ENCODE results near the gene HOXC9. TPM values are rescaled to one million over a fixed set of nuclear protein-coding genes. Genes with fewer than 3 reads are reported as not detected.

Gene HOXC9
- total RNA-seq, 1 experiment from 2014 or later = not detected

GRCh38 chr12:53994009-53994263, 6.0 kb upstream of the HOXC9 start (continued):
- TF ChIP-seq MAX (CRISPR knock-in tag; IDR thresholded peaks at IDR 0.05) (no peak), ZNF219 (CRISPR knock-in tag; IDR thresholded peaks at IDR 0.05; ENCODE audit: borderline replicate concordance) (no peak), ZBTB43 (CRISPR knock-in tag; IDR thresholded peaks at IDR 0.05) (no peak), NFATC4 (CRISPR knock-in tag; IDR thresholded peaks at IDR 0.05) (no peak), SP1 (CRISPR knock-in tag; conservative IDR thresholded peaks at IDR 0.05) (no peak), ZNF396 (CRISPR knock-in tag; IDR thresholded peaks at IDR 0.05; ENCODE audit: borderline replicate concordance) (no peak), JAZF1 (CRISPR knock-in tag; IDR thresholded peaks at IDR 0.05) (no peak), USF2 (CRISPR knock-in tag; IDR thresholded peaks at IDR 0.05) (no peak), CREB1 (CRISPR knock-in tag; IDR thresholded peaks at IDR 0.05) (no peak), IRF1 (CRISPR knock-in tag; IDR thresholded peaks at IDR 0.05) (no peak), ZBTB21 (CRISPR knock-in tag; IDR thresholded peaks at IDR 0.05; ENCODE audit: borderline replicate concordance) (no peak)

- no peak; the same call in 1 of the 2 replicates for ATAC-seq
These were observed 5.5 kb upstream of the HOXC9 start for GRCh38 chr12:53994264-53995001.

More at GRCh38 chr12:53994264-53995001, 5.5 kb upstream of the HOXC9 start:
- DNase-seq (ENCODE audit: low spot score) = no peak
- no peak overlapping the region for H3K27ac Mint-ChIP-seq
- peak overlapping the region; percentile 56 for H3K4me3 Mint-ChIP-seq
- peaks cover 38% of the 10 kb centered on the region for H3K4me1 Mint-ChIP-seq
- TF ChIP-seq NFATC4 (CRISPR knock-in tag; IDR thresholded peaks at IDR 0.05) (no peak), NFE2L1 (CRISPR knock-in tag; IDR thresholded peaks at IDR 0.05) (no peak), PRDM15 (CRISPR knock-in tag; IDR thresholded peaks at IDR 0.05) (peak; percentile 63; the same call in 1 of the 2 replicates)
- H3K9me3 Mint-ChIP-seq = no peaks in the 10 kb centered on the region
- H3K36me3 Mint-ChIP-seq = no peaks in the 10 kb centered on the region
- CTCF ChIA-PET = interaction anchor here (0.6 to 2.1 kb wide), 10 partner anchors 8 to 248 kb away, joined by 3 to 10 read pairs (median 6); partner anchors contain the start of genes HOXC10 and HOXC5
- POLR2A ChIA-PET = interaction anchor here (0.9 kb wide), 1 partner anchor 23 kb away, joined by 3 read pairs; no protein-coding TSS in a partner anchor
- H3K27me3 Mint-ChIP-seq (ENCODE audit: low read depth) = peaks cover 100% of the 10 kb centered on the region

Measured in WTC11 (cell line).